OCI-LY1 (cell line): Measurements from ENCODE around the gene ASPG.

ENCODE experiments used
- EZH2 ChIP-seq: fragments of 200-600 bp; sonication (generic), shearing (Covaris generic); IDR thresholded peaks from 2 replicates; pipeline ENCODE4 v1.8.0; 2017; ENCODE audit warnings: borderline replicate concordance, mixed run types, mild to moderate bottlenecking, antibody characterized with exemption, low read length, moderate library complexity, mixed read lengths
- TF ChIP-seq, protein P1 (sequence below): fragments of 200-600 bp; sonication (generic), shearing (Covaris generic); IDR thresholded peaks from 2 replicates; pipeline ENCODE4 v1.5.1; 2017; ENCODE audit warnings: mild to moderate bottlenecking, antibody characterized with exemption, low read length, moderate library complexity, mixed read lengths

DNA sequence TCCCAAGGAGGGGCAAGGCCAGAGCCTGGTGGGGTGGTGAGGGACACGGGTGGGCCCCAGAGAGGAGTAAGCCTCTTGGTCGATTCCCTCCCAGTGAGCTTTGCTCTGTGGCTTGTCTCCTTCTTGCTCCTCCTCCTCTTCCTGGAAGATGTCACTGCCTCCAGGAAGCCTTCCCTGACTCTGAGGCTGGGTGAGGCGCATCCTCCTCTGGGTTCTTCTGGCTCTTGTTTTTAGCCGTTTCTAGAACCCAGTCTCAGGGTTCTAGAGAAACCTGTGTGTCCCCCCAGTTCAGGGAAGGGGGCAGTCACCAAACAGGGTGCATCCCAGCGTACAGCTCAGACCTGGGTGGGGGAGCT, 65.5 kb downstream of the ASPG start:
- no peak for TF ChIP-seq EZH2
- TF ChIP-seq, protein P1, sequence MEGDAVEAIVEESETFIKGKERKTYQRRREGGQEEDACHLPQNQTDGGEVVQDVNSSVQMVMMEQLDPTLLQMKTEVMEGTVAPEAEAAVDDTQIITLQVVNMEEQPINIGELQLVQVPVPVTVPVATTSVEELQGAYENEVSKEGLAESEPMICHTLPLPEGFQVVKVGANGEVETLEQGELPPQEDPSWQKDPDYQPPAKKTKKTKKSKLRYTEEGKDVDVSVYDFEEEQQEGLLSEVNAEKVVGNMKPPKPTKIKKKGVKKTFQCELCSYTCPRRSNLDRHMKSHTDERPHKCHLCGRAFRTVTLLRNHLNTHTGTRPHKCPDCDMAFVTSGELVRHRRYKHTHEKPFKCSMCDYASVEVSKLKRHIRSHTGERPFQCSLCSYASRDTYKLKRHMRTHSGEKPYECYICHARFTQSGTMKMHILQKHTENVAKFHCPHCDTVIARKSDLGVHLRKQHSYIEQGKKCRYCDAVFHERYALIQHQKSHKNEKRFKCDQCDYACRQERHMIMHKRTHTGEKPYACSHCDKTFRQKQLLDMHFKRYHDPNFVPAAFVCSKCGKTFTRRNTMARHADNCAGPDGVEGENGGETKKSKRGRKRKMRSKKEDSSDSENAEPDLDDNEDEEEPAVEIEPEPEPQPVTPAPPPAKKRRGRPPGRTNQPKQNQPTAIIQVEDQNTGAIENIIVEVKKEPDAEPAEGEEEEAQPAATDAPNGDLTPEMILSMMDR: no peak
